HPDE6-E6E7 (cell line): ENCODE data around the gene SLC25A28.

ENCODE experiments used
- DNase-seq: peaks from one replicate; pipeline ENCODE4 v3.0.0; 2011; ENCODE audit warnings: missing footprints; ENCODE audit errors: extremely low spot score

The SLC25A28 gene

DNA sequence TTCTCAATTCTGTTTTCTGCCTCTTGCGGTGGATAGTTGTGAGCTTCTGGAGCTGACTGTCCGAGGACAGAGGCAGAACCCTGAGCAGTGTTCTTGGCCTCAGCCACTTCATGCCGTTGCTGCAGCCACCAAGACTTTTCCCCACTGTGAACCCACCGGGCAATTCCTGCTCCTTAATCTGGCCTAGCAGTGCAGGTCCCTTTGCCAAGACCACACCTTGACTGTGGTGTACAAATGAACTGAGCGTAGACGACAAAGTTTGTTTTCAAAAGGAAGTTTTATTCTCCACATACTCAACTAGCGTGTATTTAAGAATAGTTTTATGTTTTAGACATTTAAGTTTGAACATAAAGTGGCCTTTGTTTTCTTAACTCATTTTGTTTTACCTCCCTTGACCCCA lies 29.4 kb downstream of the SLC25A28 start:
- no peak for DNase-seq

DNA sequence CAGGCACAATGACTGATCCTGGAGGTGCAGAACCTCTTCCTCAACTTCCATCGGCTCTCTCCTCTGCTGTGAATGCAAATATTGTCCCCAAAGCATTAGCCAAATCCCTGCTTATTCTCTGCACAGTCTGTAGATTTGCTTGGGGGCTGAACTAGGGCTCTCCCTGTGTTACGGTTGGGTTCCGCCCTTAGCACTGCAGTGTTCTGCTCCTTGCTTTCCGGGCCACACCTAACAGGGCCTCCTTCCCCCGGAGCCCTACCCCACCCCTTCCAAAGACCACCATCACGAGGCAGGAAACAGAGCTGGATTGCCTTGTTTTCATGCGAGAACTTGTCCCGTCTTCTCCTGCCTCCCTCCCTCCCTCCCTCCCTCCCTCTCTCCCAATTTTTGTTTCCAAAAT lies 36.6 kb downstream of the SLC25A28 start:
- no peak for DNase-seq

DNA sequence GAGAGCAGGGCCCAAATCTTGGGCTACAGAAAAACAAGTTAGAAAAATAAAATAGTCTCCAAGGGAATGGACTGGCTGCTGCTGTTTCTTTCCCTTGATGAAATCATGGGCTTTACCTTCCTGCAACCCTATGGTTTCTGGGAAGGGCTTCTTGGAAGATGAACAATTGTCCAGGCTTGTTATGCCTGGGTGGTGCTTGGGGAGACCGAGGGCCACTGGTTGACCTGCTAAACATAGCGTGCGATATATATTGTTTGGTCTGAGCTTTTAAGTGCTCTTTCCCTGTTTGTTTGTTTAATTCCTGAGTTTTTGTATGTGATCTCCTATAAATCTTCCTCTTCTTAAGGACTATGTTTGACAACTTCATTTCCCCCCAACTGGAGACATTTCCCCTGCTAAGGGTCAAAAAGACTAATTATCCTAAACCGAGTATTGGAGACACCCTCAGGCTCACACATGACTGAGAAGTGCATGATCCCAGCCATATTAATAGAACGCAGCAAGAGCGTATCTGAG lies 37.9 kb downstream of the SLC25A28 start:
- no peak for DNase-seq

- DNase-seq: no peak
Measured at GRCh38 chr10:99579971-99580370, 40.3 kb downstream of the SLC25A28 start.

DNA sequence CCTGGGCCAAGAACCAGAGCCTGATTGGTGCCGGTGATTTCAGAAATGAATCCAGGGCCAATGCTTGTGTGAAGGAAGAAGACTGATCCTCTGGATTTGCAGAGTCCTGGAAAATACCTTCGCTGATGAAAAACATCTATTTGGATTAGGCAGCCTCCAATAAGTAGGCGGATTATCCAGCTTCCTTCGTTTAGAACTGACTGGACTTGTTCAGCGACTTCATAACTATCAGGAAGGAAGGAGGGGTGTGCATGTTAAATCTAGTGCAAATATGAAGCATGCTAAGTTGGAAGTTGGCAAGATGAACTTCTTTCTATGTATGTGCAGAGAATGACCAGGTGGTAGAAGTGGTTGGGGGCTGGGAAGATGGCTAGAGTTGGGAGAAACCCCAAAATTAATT lies 46.4 kb downstream of the SLC25A28 start:
- no peak for DNase-seq

DNA sequence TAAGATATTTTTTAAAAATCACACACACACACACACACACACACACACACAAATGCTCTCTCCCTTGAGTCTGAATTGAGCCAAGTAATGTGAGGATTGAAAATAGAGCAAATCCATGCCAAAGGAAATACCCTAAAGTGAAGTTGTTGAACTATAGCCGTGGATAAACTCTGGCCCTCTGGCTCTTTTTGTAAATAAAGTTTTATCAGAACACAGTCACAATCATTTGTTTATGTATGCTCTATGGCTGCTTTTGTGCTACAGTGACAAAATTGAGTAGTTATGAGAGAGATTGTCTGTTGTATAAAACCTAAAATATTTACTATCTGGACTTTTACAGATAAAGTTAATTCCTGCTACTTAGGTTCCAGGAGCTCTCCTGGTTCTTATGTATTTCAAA lies 48.4 kb downstream of the SLC25A28 start:
- no peak for DNase-seq

- DNase-seq: no peak
Measured at GRCh38 chr10:99569961-99570360, 50.3 kb downstream of the SLC25A28 start.

DNA sequence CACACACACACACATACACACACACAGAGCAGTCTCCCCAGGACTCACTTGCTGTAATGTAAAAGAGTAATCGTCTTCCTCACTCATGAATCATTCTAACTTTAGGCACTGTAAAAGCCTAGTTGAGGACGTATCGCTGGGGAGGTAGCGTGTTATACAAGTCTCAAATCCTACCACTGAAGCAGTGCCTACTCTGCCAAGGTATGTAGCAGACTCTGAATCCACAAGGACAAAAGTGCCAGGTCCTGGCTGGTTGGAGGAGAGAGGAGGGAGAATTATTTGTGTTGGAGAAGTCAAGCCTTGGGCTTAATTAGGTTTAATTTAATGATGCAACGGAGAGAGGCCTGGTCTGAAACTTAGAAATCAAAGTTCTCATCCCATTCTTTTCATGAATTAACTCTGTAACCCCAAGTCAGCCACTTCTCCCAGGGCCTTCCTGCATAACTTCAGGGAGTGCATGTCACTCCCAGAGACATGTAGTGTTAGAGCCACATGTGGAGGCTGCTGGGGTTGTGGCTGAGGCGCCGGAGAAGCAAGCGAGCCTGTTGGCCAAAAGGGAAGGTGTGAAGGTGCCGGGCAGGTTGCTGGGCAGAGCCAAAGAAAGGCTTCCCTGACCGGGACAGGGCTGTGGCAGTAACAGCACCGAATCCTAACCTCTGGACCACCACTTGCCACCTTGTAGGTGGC lies 50.8 kb downstream of the SLC25A28 start:
- DNase-seq: no peak

GRCh38 chr10:99565166-99565565 lies 55.1 kb downstream of the SLC25A28 start:
- no peak for DNase-seq

DNA sequence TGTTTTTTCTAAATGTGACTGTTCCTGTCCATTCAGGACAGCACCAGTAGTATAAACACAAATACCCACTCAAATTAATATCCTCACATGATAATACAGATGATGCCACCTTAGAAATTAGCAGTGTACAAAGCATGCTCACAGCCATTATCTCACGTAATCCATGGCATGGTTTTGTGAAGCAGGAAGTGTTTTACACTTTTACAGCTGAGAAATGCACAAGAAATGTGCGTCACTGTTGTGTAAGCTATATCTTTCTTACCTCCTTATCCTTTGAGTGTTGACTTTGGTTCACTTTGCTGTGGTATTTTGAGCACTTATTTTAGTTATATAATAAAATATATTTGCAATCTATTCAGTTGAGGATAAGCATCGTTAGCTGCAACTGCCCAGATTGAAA lies 55.9 kb downstream of the SLC25A28 start:
- DNase-seq: no peak

- no peak for DNase-seq
Measured at GRCh38 chr10:99562631-99563030, 57.6 kb downstream of the SLC25A28 start.
